Activated CD8-positive, alpha-beta memory T cell treated with anti-CD3 and anti-CD28 coated beads, Interleukin-2, amount 10 ng/mL, durations not matched to agents 7 days and 5 days (primary cell): ENCODE data around the gene NTSR1. TPM values are rescaled to one million over a fixed set of nuclear protein-coding genes. Genes with fewer than 3 reads are reported as not detected.

Source experiments
- ATAC-seq: fragments of 150-1000 bp; cut with Tn5 transposase; one replicate; pipeline ENCODE4 v1.10.0; 2021; ENCODE audit warnings: moderate library complexity
- CTCF ChIA-PET: fragments of 350-600 bp; sonication (Branson Sonifier 250); formaldehyde crosslinking; loops from one replicate; lab custom pipeline; 2021; ENCODE audit warnings: antibody characterized with exemption; lab: Charles Lee
- DNase-seq: peaks from one replicate; pipeline ENCODE4 v3.0.0-alpha.2; 2020
- H3K27ac Mint-ChIP-seq: one replicate; pipeline ENCODE4 v1.8.0; 2021; ENCODE audit warnings: mild to moderate bottlenecking, mixed read lengths
- H3K27me3 Mint-ChIP-seq: one replicate; pipeline ENCODE4 v1.8.0; 2021; ENCODE audit warnings: mixed read lengths
- H3K36me3 Mint-ChIP-seq: one replicate; pipeline ENCODE4 v1.8.0; 2021; ENCODE audit warnings: mild to moderate bottlenecking, mixed read lengths
- H3K4me1 Mint-ChIP-seq: one replicate; pipeline ENCODE4 v1.8.0; 2021; ENCODE audit warnings: mixed read lengths
- H3K4me3 Mint-ChIP-seq: one replicate; pipeline ENCODE4 v1.8.0; 2021; ENCODE audit warnings: mild to moderate bottlenecking, moderate library complexity, mixed read lengths
- H3K9me3 Mint-ChIP-seq: one replicate; pipeline ENCODE4 v1.8.0; 2022; ENCODE audit warnings: low read depth, mixed read lengths
- total RNA-seq, 2 experiments: library from RNA; stranded (reverse); gene quantifications; one replicate each; pipeline ENCODE4 v1.2.3, GENCODE V29; 2021

Gene NTSR1
- total RNA-seq, 2 experiments from 2014 or later = not detected

GRCh38 chr20:62691487-62691886, 17.1 kb upstream of the NTSR1 start:
- DNase-seq = no peak

GRCh38 chr20:62692176-62692575, 16.5 kb upstream of the NTSR1 start:
- Mint-ChIP-seq H3K36me3 (no peaks in the 10 kb centered on the region), H3K4me3 (no peak overlapping the region), H3K9me3 (no peaks in the 10 kb centered on the region), H3K27ac (no peak overlapping the region), H3K27me3 (peaks cover 28% of the 10 kb centered on the region), H3K4me1 (peaks cover 9% of the 10 kb centered on the region)
- CTCF ChIA-PET = no interaction called here
- ATAC-seq (no peak), DNase-seq (no peak)

More at GRCh38 chr20:62691487-62691886, 17.1 kb upstream of the NTSR1 start:
- CTCF ChIA-PET = no interaction called here
- ATAC-seq = no peak
- H3K9me3 Mint-ChIP-seq = no peaks in the 10 kb centered on the region
- H3K36me3 Mint-ChIP-seq = no peaks in the 10 kb centered on the region
- peaks cover 7% of the 10 kb centered on the region for H3K4me1 Mint-ChIP-seq
- no peak overlapping the region for H3K4me3 Mint-ChIP-seq
- no peak overlapping the region for H3K27ac Mint-ChIP-seq
- peaks cover 28% of the 10 kb centered on the region for H3K27me3 Mint-ChIP-seq

DNA sequence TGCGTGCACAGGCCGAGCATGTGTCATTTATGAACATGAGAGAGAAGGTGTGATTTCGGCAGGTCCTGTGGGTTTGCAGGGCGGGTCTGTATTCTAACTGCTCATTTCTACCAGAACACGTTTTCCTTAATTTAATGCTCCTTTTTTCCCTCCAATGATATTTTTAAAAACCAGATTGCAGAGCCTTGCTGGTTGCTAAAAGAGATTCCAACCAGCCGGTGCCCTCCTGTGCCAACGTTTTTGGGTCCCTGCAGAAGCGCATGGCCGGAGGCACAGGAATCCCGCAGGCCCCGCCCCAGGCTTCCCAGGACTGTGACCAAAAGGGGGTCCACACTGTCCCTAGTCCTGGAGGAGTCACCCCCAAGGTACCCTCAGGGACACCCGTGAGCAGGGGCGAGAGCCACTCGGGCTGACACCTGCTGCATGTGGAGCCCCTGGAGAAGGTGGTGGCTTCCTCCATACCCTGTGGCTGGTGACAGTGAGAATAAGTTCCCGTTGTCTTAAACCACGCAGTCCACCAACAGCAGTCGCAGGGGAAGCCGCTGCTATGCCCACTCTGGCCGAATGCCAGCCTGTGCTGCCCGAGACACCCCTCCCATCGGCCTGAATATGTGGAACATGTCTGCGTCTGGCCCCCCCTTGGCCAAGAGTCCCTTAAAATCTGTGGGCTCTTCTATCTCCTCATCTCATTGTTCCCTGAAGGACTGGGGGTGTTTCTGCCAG, 15.7 kb upstream of the NTSR1 start:
- Mint-ChIP-seq H3K4me3 (no peak overlapping the region), H3K27me3 (peaks cover 33% of the 10 kb centered on the region), H3K27ac (no peak overlapping the region), H3K4me1 (peaks cover 9% of the 10 kb centered on the region), H3K9me3 (no peaks in the 10 kb centered on the region), H3K36me3 (no peaks in the 10 kb centered on the region)
- CTCF ChIA-PET = interaction anchor here (2.6 kb wide), 1 partner anchor 98 kb away, joined by 11 read pairs; no protein-coding TSS in a partner anchor
- ATAC-seq (no peak), DNase-seq (no peak)

GRCh38 chr20:62693524-62693922, 15.1 kb upstream of the NTSR1 start:
- Mint-ChIP-seq H3K27ac (no peak overlapping the region), H3K4me1 (peaks cover 9% of the 10 kb centered on the region), H3K36me3 (no peaks in the 10 kb centered on the region), H3K9me3 (no peaks in the 10 kb centered on the region), H3K27me3 (peaks cover 34% of the 10 kb centered on the region), H3K4me3 (no peak overlapping the region)
- DNase-seq = no peak
- CTCF ChIA-PET = interaction anchor here (1.2 to 2.6 kb wide), 2 partner anchors 13 to 98 kb away, joined by 4 to 11 read pairs; no protein-coding TSS in a partner anchor
- ATAC-seq = no peak

- DNase-seq (no peak), ATAC-seq (no peak)
- Mint-ChIP-seq H3K27ac (no peak overlapping the region), H3K27me3 (peaks cover 34% of the 10 kb centered on the region), H3K4me3 (no peak overlapping the region), H3K9me3 (no peaks in the 10 kb centered on the region), H3K4me1 (peaks cover 9% of the 10 kb centered on the region), H3K36me3 (no peaks in the 10 kb centered on the region)
- CTCF ChIA-PET = interaction anchor here (1.1 to 2.6 kb wide), 3 partner anchors 12 to 194 kb away, joined by 3 to 11 read pairs (median 4); no protein-coding TSS in a partner anchor
These were observed 14.5 kb upstream of the NTSR1 start for GRCh38 chr20:62694106-62694505.

- CTCF ChIA-PET = interaction anchor here (0.8 to 2.6 kb wide), 4 partner anchors 8 to 195 kb away, joined by 3 to 11 read pairs (median 4); no protein-coding TSS in a partner anchor
- Mint-ChIP-seq H3K27ac (no peak overlapping the region), H3K4me1 (peaks cover 9% of the 10 kb centered on the region), H3K27me3 (peaks cover 34% of the 10 kb centered on the region), H3K36me3 (no peaks in the 10 kb centered on the region), H3K4me3 (no peak overlapping the region), H3K9me3 (no peaks in the 10 kb centered on the region)
- ATAC-seq (no peak), DNase-seq (no peak)
These were observed 13.8 kb upstream of the NTSR1 start for GRCh38 chr20:62694868-62695267.

DNA sequence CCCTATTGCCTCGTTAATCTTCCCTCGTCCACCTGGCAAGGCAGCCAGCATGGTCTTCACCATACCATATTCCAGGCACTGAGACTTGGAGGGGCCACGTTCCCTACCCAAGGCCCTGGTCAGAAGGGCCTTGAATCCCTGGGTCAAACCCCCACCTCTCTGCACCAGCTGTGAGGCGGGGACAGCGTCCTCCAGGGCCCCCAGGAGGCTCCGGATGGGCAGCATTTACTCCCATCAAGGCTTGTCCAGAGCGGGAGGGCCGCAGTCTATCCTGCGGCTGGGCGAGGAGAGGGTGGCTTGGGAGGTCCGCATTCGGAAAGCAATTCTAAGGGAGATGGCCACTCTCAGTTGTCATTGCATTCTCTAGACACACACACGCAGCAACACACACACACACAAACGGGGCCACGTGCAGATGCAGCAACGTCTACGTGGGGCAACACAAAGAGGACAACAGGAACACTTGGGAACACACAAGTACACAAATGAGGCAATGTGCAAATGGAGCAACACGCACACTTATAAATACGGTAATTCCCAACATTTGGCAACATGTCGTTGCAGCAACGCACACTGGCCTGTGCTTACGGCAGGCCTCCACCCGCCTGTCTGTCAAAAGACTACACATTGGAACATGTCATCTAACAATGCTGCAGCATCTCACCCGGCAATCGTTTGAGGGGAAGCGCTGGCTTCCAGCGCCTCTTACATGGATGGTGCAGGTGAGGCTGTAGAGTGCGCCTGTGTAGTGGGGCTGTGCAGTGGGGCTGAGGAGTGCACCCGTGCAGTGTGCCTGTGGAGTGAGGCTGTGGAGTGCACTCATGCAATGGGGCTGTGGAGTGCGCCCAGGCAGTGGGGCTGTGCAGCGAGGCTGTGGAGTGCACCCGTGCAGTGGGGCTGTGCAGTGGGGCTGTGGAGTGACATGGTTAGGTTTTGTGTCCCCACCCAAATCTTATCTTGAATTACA, 12.9 kb upstream of the NTSR1 start:
- Mint-ChIP-seq H3K9me3 (no peaks in the 10 kb centered on the region), H3K36me3 (no peaks in the 10 kb centered on the region), H3K27me3 (peaks cover 34% of the 10 kb centered on the region), H3K4me3 (no peak overlapping the region), H3K27ac (no peak overlapping the region), H3K4me1 (peaks cover 9% of the 10 kb centered on the region)
- ATAC-seq = no peak
- no peak for DNase-seq
- CTCF ChIA-PET = interaction anchor here (2.6 kb wide), 1 partner anchor 96 kb away, joined by 11 read pairs; no protein-coding TSS in a partner anchor

GRCh38 chr20:62696434-62696957, 12.1 kb upstream of the NTSR1 start:
- H3K27me3 Mint-ChIP-seq = peaks cover 32% of the 10 kb centered on the region
- H3K4me3 Mint-ChIP-seq = no peak overlapping the region
- H3K4me1 Mint-ChIP-seq = peaks cover 7% of the 10 kb centered on the region
- CTCF ChIA-PET = no interaction called here
- no peaks in the 10 kb centered on the region for H3K9me3 Mint-ChIP-seq
- DNase-seq (no peak), ATAC-seq (peak; percentile 45)
- no peaks in the 10 kb centered on the region for H3K36me3 Mint-ChIP-seq
- H3K27ac Mint-ChIP-seq = no peak overlapping the region

DNA sequence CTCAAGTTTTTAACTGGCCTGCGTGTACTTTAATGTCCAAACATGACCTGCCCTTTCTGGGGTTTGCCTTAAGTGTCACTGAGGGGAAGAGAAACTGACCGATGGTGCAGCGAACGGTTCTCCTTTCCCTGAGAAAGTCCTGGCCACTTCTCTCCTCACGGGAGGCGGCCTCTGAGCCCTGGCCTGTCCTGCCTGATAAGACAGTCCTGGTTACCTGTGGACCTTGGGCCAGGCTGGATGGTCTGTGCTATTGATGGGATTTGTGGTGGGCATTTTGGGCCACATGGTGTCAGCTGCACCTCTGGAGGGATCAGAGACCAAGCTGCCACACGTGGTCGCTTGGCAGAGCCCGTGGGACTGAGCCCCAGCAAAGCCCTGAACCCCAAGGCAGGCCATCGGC, 11.6 kb upstream of the NTSR1 start:
- Mint-ChIP-seq H3K27me3 (peaks cover 30% of the 10 kb centered on the region), H3K4me1 (peaks cover 7% of the 10 kb centered on the region), H3K27ac (no peak overlapping the region), H3K9me3 (no peaks in the 10 kb centered on the region), H3K4me3 (no peak overlapping the region), H3K36me3 (no peaks in the 10 kb centered on the region)
- CTCF ChIA-PET = no interaction called here
- DNase-seq = no peak
- ATAC-seq = no peak

DNA sequence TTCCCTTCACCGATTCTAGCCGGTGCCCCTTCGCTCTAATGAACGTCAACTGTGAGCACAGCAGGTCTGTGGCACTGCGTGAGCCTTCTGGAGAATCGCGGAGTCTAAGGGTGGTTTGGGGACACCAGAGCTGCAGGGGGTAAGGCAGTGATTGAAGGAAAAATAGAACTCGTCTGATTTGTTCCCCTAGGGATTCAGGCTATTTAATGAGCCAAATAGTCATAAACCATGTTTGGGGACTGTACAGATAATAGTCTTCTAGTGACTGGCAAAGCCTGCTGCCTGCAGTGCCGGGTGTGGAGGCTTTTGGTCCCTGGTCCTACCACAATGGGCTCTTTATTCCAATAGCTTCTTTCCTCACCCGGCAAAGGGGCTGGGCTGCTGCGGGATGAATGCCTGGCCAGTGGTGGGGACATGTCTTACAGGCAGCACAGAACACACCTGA, 11.1 kb upstream of the NTSR1 start:
- Mint-ChIP-seq H3K4me3 (no peak overlapping the region), H3K36me3 (no peaks in the 10 kb centered on the region), H3K27me3 (peaks cover 30% of the 10 kb centered on the region), H3K27ac (no peak overlapping the region), H3K4me1 (peaks cover 7% of the 10 kb centered on the region), H3K9me3 (no peaks in the 10 kb centered on the region)
- no peak for ATAC-seq
- CTCF ChIA-PET = no interaction called here
- no peak for DNase-seq

DNA sequence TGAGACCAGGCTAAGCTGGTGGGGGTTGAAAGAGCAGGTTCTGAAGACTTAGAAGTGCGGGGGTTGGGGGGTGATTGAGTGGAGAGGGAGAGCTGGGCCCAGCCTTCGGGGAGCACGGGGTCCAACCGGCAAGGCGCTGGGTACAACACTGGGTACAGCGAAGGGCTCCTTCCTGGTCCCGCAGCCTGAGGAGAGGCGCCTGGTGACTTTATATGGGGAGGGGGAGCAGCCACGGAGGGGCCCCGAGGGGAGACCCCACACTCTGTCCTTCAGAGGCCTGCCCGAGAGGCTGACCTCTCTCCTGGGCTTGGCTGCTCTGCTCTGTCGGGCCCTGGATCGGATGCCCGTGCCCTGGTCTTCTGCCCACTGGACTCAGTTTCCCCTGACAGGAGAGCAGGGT, 10.4 kb upstream of the NTSR1 start:
- Mint-ChIP-seq H3K4me1 (peaks cover 7% of the 10 kb centered on the region), H3K27ac (no peak overlapping the region), H3K9me3 (no peaks in the 10 kb centered on the region), H3K27me3 (peaks cover 25% of the 10 kb centered on the region), H3K36me3 (no peaks in the 10 kb centered on the region), H3K4me3 (no peak overlapping the region)
- DNase-seq (no peak), ATAC-seq (no peak)
- CTCF ChIA-PET = no interaction called here

GRCh38 chr20:62699296-62699695, 9.3 kb upstream of the NTSR1 start:
- ATAC-seq (no peak), DNase-seq (no peak)

GRCh38 chr20:62699741-62700140, 8.9 kb upstream of the NTSR1 start:
- H3K9me3 Mint-ChIP-seq = no peaks in the 10 kb centered on the region
- H3K36me3 Mint-ChIP-seq = no peaks in the 10 kb centered on the region

More at GRCh38 chr20:62699296-62699695, 9.3 kb upstream of the NTSR1 start:
- no peak overlapping the region for H3K27ac Mint-ChIP-seq
- peaks cover 12% of the 10 kb centered on the region for H3K4me1 Mint-ChIP-seq
- no peaks in the 10 kb centered on the region for H3K36me3 Mint-ChIP-seq
- CTCF ChIA-PET = interaction anchor here (1.0 to 2.1 kb wide), 2 partner anchors 92 to 109 kb away, joined by 3 to 6 read pairs; no protein-coding TSS in a partner anchor
- H3K4me3 Mint-ChIP-seq = no peak overlapping the region
- H3K27me3 Mint-ChIP-seq = peaks cover 19% of the 10 kb centered on the region
- no peaks in the 10 kb centered on the region for H3K9me3 Mint-ChIP-seq

More at GRCh38 chr20:62699741-62700140, 8.9 kb upstream of the NTSR1 start:
- no peak overlapping the region for H3K4me3 Mint-ChIP-seq
- ATAC-seq (no peak), DNase-seq (no peak)
- H3K27ac Mint-ChIP-seq = no peak overlapping the region
- H3K4me1 Mint-ChIP-seq = peaks cover 12% of the 10 kb centered on the region
- H3K27me3 Mint-ChIP-seq = peaks cover 19% of the 10 kb centered on the region
- CTCF ChIA-PET = interaction anchor here (1.0 to 2.1 kb wide), 2 partner anchors 92 to 109 kb away, joined by 3 to 6 read pairs; no protein-coding TSS in a partner anchor
